22Rv1 (cell line): ENCODE results near the gene ATAT1.

Experiments
- H3K27ac ChIP-seq: fragments of 450-650 bp; 2 replicates; pipeline ENCODE4 v1.5.1; 2017
- ZFX ChIP-seq: fragments of 450-650 bp; IDR thresholded peaks from 2 replicates; pipeline ENCODE4 v1.6.1; 2017; ENCODE audit warnings: antibody characterized with exemption, borderline replicate concordance
- TF ChIP-seq, protein P1 (sequence below): fragments of 450-650 bp; IDR thresholded peaks from 2 replicates; pipeline ENCODE4 v1.5.1; 2017; ENCODE audit warnings: mild to moderate bottlenecking

ATAT1 gene

DNA sequence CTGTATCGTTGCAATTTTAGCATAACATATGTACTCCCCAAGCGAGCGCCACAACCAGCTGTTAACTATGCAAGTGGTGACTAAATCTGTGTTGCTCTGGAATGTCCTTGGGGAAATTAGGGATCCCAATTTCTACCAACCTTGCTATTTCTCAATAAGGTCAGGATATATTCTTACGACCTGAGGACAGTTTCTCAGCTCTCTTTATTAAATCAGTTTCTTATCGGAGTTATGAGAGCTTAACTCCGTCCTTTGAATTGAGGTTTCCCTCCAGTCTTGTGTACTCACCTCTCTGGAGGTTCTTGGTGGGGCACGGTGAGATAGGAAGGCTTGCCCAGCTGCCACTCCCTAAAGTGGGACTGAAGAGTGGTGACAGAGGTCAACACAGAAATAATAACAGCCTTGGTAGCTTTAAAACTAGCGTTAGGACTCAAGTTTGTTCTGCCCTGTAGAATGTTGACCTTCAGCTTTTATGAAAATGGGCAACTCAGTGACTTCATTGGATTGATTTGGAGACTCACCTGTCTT lies 8.3 kb upstream of the ATAT1 start:
- TF ChIP-seq, protein P1, sequence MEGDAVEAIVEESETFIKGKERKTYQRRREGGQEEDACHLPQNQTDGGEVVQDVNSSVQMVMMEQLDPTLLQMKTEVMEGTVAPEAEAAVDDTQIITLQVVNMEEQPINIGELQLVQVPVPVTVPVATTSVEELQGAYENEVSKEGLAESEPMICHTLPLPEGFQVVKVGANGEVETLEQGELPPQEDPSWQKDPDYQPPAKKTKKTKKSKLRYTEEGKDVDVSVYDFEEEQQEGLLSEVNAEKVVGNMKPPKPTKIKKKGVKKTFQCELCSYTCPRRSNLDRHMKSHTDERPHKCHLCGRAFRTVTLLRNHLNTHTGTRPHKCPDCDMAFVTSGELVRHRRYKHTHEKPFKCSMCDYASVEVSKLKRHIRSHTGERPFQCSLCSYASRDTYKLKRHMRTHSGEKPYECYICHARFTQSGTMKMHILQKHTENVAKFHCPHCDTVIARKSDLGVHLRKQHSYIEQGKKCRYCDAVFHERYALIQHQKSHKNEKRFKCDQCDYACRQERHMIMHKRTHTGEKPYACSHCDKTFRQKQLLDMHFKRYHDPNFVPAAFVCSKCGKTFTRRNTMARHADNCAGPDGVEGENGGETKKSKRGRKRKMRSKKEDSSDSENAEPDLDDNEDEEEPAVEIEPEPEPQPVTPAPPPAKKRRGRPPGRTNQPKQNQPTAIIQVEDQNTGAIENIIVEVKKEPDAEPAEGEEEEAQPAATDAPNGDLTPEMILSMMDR = no peak
- no peak for TF ChIP-seq ZFX
- peak overlapping the region; percentile 99 for H3K27ac ChIP-seq

DNA sequence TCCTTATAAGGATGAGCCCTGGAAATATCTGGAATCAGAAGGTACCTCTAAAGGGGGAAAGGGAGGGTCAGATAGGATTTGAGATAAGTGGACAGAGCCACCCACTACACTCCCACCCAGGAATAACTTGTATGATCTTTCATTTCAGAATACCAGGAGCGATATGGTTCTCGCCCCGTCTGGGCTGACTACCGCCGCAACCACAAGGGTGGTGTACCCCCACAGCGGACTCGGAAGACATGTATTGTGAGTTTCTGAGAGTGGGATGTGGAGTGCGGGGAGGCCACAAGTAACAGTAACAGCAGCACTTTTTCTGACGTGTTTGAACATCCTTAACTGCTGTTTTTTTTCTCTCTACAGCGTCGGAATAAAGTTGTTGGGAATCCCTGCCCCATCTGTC lies 7.1 kb upstream of the ATAT1 start:
- peak overlapping the region; percentile 99; the same call in 1 of the 2 replicates for H3K27ac ChIP-seq
- TF ChIP-seq ZFX = no peak
- TF ChIP-seq, protein P1 = no peak

DNA sequence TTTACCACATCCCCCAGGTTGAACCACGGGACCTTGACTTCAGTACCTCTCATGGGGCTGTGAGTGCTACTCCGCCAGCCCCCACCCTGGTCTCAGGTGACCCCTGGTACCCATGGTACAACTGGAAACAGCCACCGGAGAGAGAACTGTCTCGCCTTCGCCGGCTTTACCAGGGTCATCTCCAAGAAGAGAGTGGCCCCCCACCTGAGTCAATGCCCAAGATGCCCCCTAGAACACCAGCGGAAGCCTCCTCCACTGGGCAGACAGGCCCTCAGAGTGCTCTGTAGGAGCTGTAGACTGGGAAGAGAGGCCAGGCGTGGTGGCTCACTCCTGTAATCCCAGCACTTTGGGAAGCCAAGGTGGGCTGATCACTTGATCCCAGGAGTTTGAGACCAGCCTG lies 1.2 kb upstream of the ATAT1 start:
- peak overlapping the region; percentile 79 for H3K27ac ChIP-seq
- no peak for TF ChIP-seq ZFX
- TF ChIP-seq, protein P1 = no peak

DNA sequence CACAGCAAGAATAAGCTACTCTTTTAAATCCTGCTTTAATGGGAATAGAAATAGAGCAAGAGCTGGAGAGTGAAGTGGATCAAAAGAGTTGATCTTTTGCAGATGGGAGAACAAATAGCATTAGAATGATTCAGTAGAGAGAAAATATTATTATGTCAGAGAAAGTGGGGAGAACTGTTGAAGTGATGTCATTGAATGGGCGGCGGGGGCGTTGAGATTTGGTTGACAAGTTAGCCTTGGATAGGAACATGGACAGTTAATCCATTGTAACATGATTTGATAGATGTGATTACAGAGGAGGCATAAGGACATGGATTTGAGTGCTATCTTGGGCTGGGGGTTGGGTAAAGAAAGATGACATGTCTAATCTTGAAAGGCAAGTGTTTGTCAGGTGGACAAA lies 9.2 kb downstream of the ATAT1 start:
- H3K27ac ChIP-seq = no peak overlapping the region
- TF ChIP-seq, protein P1 = no peak
- TF ChIP-seq ZFX = no peak

DNA sequence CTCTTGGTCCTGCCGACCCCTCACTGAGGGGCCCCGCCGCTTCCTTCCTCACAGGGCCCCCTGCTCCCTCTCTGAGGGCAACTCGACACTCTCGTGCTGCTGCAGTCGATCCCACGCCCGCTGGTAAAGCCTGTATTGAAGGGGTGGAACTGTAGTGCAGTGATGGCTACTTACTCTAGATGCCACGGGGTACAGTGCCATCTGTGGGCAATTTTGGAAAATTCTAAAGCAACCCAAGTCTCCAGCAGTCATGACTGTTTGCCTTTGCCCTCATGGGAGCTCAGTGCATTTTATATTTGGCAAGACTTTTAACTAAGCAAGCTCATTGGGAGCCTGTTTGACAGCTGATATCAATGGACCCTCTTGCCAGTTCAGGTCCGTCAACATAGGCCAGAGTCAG lies 13.8 kb downstream of the ATAT1 start:
- TF ChIP-seq, protein P1 = no peak
- TF ChIP-seq ZFX = no peak
- no peak overlapping the region for H3K27ac ChIP-seq

DNA sequence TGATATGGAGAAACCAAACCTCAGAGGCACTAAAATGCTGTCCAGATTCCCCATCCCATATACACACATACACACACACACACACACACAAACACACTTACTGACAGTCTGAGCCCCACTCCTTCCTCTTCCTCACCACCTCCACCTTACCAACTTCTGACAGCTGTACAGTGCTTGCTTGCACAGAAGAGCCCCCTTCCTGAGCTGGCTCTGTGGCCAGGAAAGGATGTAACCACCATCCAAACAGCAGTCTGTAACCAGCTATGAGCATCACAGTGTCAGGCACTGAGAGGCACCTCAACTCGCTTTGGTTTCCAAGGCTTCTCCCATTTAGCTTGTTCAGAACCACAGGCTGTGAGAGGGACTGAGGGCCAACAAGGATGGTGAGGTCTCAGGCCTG lies 14.4 kb downstream of the ATAT1 start:
- no peak overlapping the region for H3K27ac ChIP-seq
- no peak for TF ChIP-seq ZFX
- TF ChIP-seq, protein P1 = no peak

DNA sequence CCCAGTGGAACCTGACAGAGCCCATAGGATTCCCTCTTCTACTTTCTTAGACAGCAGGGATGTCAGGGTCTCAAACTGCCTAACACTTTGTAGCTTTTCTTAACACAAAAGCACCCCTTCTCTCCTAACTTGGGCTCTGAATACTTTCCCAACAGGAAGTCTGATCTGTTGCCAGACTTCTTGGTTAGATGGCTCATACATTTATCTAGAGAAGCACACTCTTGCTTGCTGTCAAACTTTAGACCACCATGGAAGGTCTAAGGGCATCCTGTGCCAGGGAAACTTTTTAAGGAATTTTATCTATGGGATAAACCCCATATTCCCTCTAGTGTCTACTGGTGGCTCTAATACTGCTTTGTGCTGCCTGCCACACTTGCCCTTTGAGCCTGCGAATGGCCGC lies 17.0 kb downstream of the ATAT1 start:
- TF ChIP-seq, protein P1 = no peak
- H3K27ac ChIP-seq = no peak overlapping the region; the same call in 1 of the 2 replicates
